A549 (cell line): ENCODE data around the gene PERM1.

Experiments
- CEBPB ChIP-seq, 2 experiments: fragments of >200 bp in 1 of 2; sonication (Bioruptor Twin) in 1 of 2; formaldehyde crosslinking in 1 of 2; IDR thresholded peaks; 2 replicates each; pipeline ENCODE4 v1.6.1; 2012 to 2016
- EP300 ChIP-seq, 2 experiments: fragments of >200 bp; sonication (Bioruptor Twin); formaldehyde crosslinking; IDR thresholded peaks; 2 replicates in 1 of 2; 3 replicates in 1 of 2; pipeline ENCODE4 v1.6.1; 2016 to 2017
- KDM1A ChIP-seq: fragments of 200-600 bp; sonication (generic); IDR thresholded peaks from 2 replicates; pipeline ENCODE4 v1.6.1; 2016; ENCODE audit warnings: low read depth, mild to moderate bottlenecking
- MAFK ChIP-seq: fragments of 450-650 bp; IDR thresholded peaks from 2 replicates; pipeline ENCODE4 v1.6.1; 2014; ENCODE audit not compliant: partially characterized antibody
- POLR2A ChIP-seq: IDR thresholded peaks from 2 replicates; pipeline ENCODE4 v1.6.1; 2012; ENCODE audit warnings: mild to moderate bottlenecking, low read length
- RNF2 ChIP-seq: fragments of 200-600 bp; sonication (generic); IDR thresholded peaks from 2 replicates; pipeline ENCODE4 v1.6.1; 2016; ENCODE audit warnings: low read depth, mild to moderate bottlenecking, antibody characterized with exemption, moderate library complexity, borderline replicate concordance
- SMC3 ChIP-seq: fragments of >200 bp; sonication (Bioruptor Twin); formaldehyde crosslinking; IDR thresholded peaks from 3 replicates; pipeline ENCODE4 v1.6.1; 2018; ENCODE audit warnings: inconsistent platforms
- SREBF2 ChIP-seq: fragments of 450-650 bp; IDR thresholded peaks from 2 replicates; pipeline ENCODE4 v1.6.1; 2014; ENCODE audit warnings: mild to moderate bottlenecking, moderate library complexity
- ZSCAN20 ChIP-seq: fragments of 250-450 bp; sonication (Bioruptor Pico); IDR thresholded peaks from 2 replicates; pipeline ENCODE4 v1.8.0; 2022; ENCODE audit warnings: mild to moderate bottlenecking, moderate library complexity
- TF ChIP-seq, protein P1 (sequence below): fragments of >200 bp; sonication (Bioruptor Twin); formaldehyde crosslinking; IDR thresholded peaks from 3 replicates; pipeline ENCODE4 v1.5.1; 2016
- TF ChIP-seq, protein P2 (sequence below): fragments of 200-600 bp; sonication (generic); IDR thresholded peaks from 2 replicates; pipeline ENCODE4 v1.6.1; 2016; ENCODE audit warnings: antibody characterized with exemption, mild to moderate bottlenecking, moderate library complexity
- TF ChIP-seq, protein P3 (sequence below): fragments of 250-450 bp; sonication (Bioruptor Pico); IDR thresholded peaks from 2 replicates; pipeline ENCODE4 v1.5.0; 2020; ENCODE audit warnings: low read depth, mild to moderate bottlenecking, moderate library complexity

DNA sequence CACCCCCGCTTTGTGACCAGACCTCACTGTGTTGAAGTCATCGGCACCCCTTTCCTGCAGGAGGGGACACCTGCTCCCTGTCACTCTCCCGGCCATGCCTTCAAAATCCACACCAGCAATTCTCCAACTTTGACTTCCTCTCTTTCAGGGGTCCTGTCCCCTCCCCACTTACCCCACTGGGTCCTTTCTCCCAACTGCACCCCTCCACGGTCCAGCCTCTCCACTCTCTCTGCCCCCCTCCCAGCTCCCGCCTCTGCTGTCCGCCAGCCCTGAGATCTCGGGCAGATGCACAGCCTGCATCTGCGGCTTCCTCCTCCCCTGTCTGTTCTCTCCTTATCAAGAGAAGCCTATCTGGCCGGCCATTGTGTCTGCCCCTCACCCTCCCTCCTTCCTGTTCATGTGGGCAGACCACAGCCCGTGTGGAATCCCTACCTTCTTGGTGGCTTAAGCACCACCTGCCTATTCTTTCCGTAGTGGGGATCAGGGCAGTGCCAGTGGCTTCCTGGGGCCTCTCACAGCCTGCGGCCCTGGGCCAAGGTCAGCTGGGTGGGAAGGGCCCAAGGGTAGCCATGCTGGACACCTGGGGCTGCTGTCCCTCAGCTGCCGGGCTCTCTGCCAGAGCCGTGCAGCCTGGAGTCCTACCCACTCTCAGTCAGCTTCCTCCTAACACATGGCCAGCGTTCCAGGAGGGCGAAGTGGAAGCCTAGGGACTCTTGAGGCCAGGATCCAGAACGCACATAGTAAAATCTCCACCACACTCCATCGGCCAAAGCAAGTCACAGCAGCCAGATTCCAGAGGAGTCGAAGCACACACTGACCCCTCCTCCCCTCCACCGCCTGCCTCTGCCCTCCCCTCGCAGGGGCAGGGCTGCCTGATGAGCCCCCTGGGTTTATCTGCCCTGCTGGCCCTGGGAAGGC is 23.1 kb upstream of the PERM1 start:
- TF ChIP-seq, protein P1, sequence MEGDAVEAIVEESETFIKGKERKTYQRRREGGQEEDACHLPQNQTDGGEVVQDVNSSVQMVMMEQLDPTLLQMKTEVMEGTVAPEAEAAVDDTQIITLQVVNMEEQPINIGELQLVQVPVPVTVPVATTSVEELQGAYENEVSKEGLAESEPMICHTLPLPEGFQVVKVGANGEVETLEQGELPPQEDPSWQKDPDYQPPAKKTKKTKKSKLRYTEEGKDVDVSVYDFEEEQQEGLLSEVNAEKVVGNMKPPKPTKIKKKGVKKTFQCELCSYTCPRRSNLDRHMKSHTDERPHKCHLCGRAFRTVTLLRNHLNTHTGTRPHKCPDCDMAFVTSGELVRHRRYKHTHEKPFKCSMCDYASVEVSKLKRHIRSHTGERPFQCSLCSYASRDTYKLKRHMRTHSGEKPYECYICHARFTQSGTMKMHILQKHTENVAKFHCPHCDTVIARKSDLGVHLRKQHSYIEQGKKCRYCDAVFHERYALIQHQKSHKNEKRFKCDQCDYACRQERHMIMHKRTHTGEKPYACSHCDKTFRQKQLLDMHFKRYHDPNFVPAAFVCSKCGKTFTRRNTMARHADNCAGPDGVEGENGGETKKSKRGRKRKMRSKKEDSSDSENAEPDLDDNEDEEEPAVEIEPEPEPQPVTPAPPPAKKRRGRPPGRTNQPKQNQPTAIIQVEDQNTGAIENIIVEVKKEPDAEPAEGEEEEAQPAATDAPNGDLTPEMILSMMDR: no peak
- TF ChIP-seq MAFK (no peak), EP300 (IDR thresholded peaks at IDR 0.05) (no peak), SREBF2 (no peak), ZSCAN20 (CRISPR knock-in tag) (no peak), SMC3 (no peak), POLR2A (no peak), CEBPB (IDR thresholded peaks at IDR 0.05) (no peak), KDM1A (no peak), RNF2 (no peak)
- TF ChIP-seq, protein P2, sequence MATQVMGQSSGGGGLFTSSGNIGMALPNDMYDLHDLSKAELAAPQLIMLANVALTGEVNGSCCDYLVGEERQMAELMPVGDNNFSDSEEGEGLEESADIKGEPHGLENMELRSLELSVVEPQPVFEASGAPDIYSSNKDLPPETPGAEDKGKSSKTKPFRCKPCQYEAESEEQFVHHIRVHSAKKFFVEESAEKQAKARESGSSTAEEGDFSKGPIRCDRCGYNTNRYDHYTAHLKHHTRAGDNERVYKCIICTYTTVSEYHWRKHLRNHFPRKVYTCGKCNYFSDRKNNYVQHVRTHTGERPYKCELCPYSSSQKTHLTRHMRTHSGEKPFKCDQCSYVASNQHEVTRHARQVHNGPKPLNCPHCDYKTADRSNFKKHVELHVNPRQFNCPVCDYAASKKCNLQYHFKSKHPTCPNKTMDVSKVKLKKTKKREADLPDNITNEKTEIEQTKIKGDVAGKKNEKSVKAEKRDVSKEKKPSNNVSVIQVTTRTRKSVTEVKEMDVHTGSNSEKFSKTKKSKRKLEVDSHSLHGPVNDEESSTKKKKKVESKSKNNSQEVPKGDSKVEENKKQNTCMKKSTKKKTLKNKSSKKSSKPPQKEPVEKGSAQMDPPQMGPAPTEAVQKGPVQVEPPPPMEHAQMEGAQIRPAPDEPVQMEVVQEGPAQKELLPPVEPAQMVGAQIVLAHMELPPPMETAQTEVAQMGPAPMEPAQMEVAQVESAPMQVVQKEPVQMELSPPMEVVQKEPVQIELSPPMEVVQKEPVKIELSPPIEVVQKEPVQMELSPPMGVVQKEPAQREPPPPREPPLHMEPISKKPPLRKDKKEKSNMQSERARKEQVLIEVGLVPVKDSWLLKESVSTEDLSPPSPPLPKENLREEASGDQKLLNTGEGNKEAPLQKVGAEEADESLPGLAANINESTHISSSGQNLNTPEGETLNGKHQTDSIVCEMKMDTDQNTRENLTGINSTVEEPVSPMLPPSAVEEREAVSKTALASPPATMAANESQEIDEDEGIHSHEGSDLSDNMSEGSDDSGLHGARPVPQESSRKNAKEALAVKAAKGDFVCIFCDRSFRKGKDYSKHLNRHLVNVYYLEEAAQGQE: no peak
- TF ChIP-seq, protein P3, sequence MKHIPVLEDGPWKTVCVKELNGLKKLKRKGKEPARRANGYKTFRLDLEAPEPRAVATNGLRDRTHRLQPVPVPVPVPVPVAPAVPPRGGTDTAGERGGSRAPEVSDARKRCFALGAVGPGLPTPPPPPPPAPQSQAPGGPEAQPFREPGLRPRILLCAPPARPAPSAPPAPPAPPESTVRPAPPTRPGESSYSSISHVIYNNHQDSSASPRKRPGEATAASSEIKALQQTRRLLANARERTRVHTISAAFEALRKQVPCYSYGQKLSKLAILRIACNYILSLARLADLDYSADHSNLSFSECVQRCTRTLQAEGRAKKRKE: no peak
